IMR-90 (cell line): ENCODE results near the gene ACVRL1. TPM values are rescaled to one million over a fixed set of nuclear protein-coding genes. Genes with fewer than 3 reads are reported as not detected.

Experiments used
- ATAC-seq: fragments of 200-7000 bp; cut with Tn5 transposase; 2 replicates; pipeline ENCODE4 v1.9.1; 2020; ENCODE audit warnings: low read depth, mild to moderate bottlenecking, moderate library complexity
- BruUV-seq: library from RNA; stranded (reverse); fragments of 400-500 nt; replicated peaks from 2 replicates; lab custom pipeline; 2021; lab: Mats Ljungman, UMichigan
- CTCF ChIA-PET: fragments of 300-600 bp; formaldehyde crosslinking; extraction: SDS; loops from one replicate; lab custom pipeline; 2021; ENCODE audit warnings: antibody characterized with exemption; lab: Yijun Ruan, JAX
- POLR2A ChIA-PET: fragments of 300-600 bp; sonication (Branson Sonifier 250); formaldehyde crosslinking; loops from one replicate; lab custom pipeline; 2022; ENCODE audit warnings: antibody characterized with exemption; ENCODE audit not compliant: unreplicated experiment; lab: Charles Lee
- DNase-seq: peaks from one replicate; pipeline ENCODE4 v3.0.0; 2013
- H2AFZ ChIP-seq: replicated peaks from 2 replicates; pipeline ENCODE3; 2013; ENCODE audit warnings: low read length, mild to moderate bottlenecking; ENCODE audit not compliant: poor library complexity
- H2AK5ac ChIP-seq: 2 replicates; pipeline ENCODE4 v1.6.1; 2013; ENCODE audit warnings: low read depth, low read length, inconsistent platforms
- H2AK9ac ChIP-seq: replicated peaks from 2 replicates; pipeline ENCODE3; 2013; ENCODE audit warnings: mild to moderate bottlenecking, low read depth, low read length, moderate library complexity; ENCODE audit not compliant: poor library complexity
- H2BK120ac ChIP-seq: 2 replicates; pipeline ENCODE4 v1.6.1; 2013; ENCODE audit warnings: low read depth, low read length, inconsistent platforms
- H2BK15ac ChIP-seq: 3 replicates; pipeline ENCODE4 v1.6.1; 2013; ENCODE audit warnings: low read depth, low read length, inconsistent platforms
- H2BK20ac ChIP-seq: 2 replicates; pipeline ENCODE4 v1.6.1; 2013; ENCODE audit warnings: low read depth, mild to moderate bottlenecking, inconsistent platforms, low read length, moderate library complexity
- H2BK5ac ChIP-seq: 2 replicates; pipeline ENCODE4 v1.6.1; 2013; ENCODE audit warnings: mild to moderate bottlenecking, low read depth, low read length, inconsistent platforms; ENCODE audit not compliant: poor library complexity, severe bottlenecking
- H3K14ac ChIP-seq: replicated peaks from 2 replicates; pipeline ENCODE4 v1.6.1; 2013; ENCODE audit warnings: low read depth, low read length, inconsistent platforms
- H3K18ac ChIP-seq: 2 replicates; pipeline ENCODE4 v1.6.1; 2013; ENCODE audit warnings: low read depth, low read length, control low read depth
- H3K23ac ChIP-seq: 2 replicates; pipeline ENCODE4 v1.6.1; 2013; ENCODE audit warnings: low read depth, low read length, inconsistent platforms
- H3K27ac ChIP-seq: 2 replicates; pipeline ENCODE4 v1.5.1; 2013; ENCODE audit warnings: mild to moderate bottlenecking, control low read depth, low read length; ENCODE audit not compliant: insufficient read depth
- H3K27me3 ChIP-seq: 2 replicates; pipeline ENCODE4 v1.6.1; 2013; ENCODE audit warnings: low read length; ENCODE audit not compliant: control insufficient read depth, insufficient read depth
- H3K36me3 ChIP-seq: 2 replicates; pipeline ENCODE4 v1.6.1; 2013; ENCODE audit warnings: low read length, mixed read lengths; ENCODE audit not compliant: control insufficient read depth, insufficient read depth
- H3K4ac ChIP-seq: 2 replicates; pipeline ENCODE4 v1.6.1; 2013; ENCODE audit warnings: low read depth, low read length, inconsistent platforms
- H3K4me1 ChIP-seq: 2 replicates; pipeline ENCODE4 v1.6.1; 2013; ENCODE audit warnings: low read length, mixed read lengths; ENCODE audit not compliant: control insufficient read depth, insufficient read depth
- H3K4me2 ChIP-seq: 2 replicates; pipeline ENCODE4 v1.6.1; 2013; ENCODE audit warnings: low read depth, mild to moderate bottlenecking, control low read depth, low read length, moderate library complexity
- H3K4me3 ChIP-seq: 2 replicates; pipeline ENCODE4 v1.5.1; 2013; ENCODE audit warnings: low read depth, mild to moderate bottlenecking, control low read depth, low read length, moderate library complexity; ENCODE audit not compliant: insufficient read depth
- H3K56ac ChIP-seq: 2 replicates; pipeline ENCODE4 v1.6.1; 2013; ENCODE audit warnings: low read length, inconsistent platforms; ENCODE audit not compliant: insufficient read depth; ENCODE audit errors: extremely low read depth
- H3K79me1 ChIP-seq, 2 experiments: 2 replicates each; pipeline ENCODE4 v1.6.1; 2013; ENCODE audit warnings: low read length in 2 of 2, inconsistent platforms in 1 of 2, low read depth in 1 of 2
- H3K9ac ChIP-seq: 2 replicates; pipeline ENCODE4 v1.6.1; 2013; ENCODE audit warnings: low read depth, low read length, control low read depth
- H3K9me1 ChIP-seq: 2 replicates; pipeline ENCODE4 v1.6.1; 2013; ENCODE audit warnings: low read length, inconsistent platforms; ENCODE audit not compliant: insufficient read depth
- H3K9me3 ChIP-seq: 2 replicates; pipeline ENCODE4 v1.6.1; 2013; ENCODE audit warnings: low read length; ENCODE audit not compliant: control insufficient read depth, insufficient read depth
- H4K20me1 ChIP-seq: 2 replicates; pipeline ENCODE4 v1.6.1; 2013; ENCODE audit warnings: low read length, inconsistent platforms; ENCODE audit not compliant: insufficient read depth
- H4K5ac ChIP-seq: 2 replicates; pipeline ENCODE4 v1.6.1; 2013; ENCODE audit warnings: mild to moderate bottlenecking, low read depth, low read length, control low read depth
- H4K8ac ChIP-seq, 2 experiments: 2 replicates each; pipeline ENCODE4 v1.6.1; 2013; ENCODE audit warnings: low read depth in 2 of 2, low read length in 2 of 2, control low read depth in 1 of 2, inconsistent platforms in 1 of 2
- H4K91ac ChIP-seq: 2 replicates; pipeline ENCODE4 v1.6.1; 2013; ENCODE audit warnings: low read depth, low read length, inconsistent platforms; ENCODE audit not compliant: insufficient read depth
- BHLHE40 ChIP-seq: fragments of 150-350 bp; IDR thresholded peaks from 2 replicates; pipeline ENCODE4 v1.6.1; 2016; ENCODE audit warnings: mild to moderate bottlenecking, low read depth, low read length
- MAZ ChIP-seq: IDR thresholded peaks from 2 replicates; pipeline ENCODE4 v1.6.1; 2012; ENCODE audit warnings: low read depth, mild to moderate bottlenecking, low read length, improper control_type of control experiment, moderate library complexity, borderline replicate concordance
- WGBS, 2 experiments: methylation state at CpG; one replicate each; pipeline versions ENCODE4 v1.1.5 to v1.1.7; 2013; ENCODE audit warnings: missing lambda C conversion rate in 2 of 2; ENCODE audit not compliant: insufficient read length in 1 of 2; ENCODE audit errors: extremely low coverage in 2 of 2; 5-methylcytosine and 5-hydroxymethylcytosine counted together
- dilution Hi-C: fragments of 300-500 bp; cut with HindIII; formaldehyde crosslinking; loops from one replicate; pipeline ENCODE4 v1.14.3; 2018; ENCODE audit warnings: low sequenced_read_pairs; ENCODE audit not compliant: unreplicated experiment
- in situ Hi-C: fragments of 300-500 bp; cut with MboI; formaldehyde crosslinking; loops from 3 replicates; pipeline ENCODE4 v1.14.3; 2019; ENCODE audit warnings: low sequenced_read_pairs, inconsistent platforms, mixed read lengths
- intact Hi-C: fragments of 100-400 bp; cut with micrococcal nuclease; formaldehyde crosslinking; loops from 2 replicates; pipeline ENCODE4 v1.10.0; 2022
- polyA plus RNA-seq, 3 experiments: library from polyadenylated mRNA; depleted of rRNA; stranded (reverse); fragments of >200 nt; gene quantifications; 2 replicates each; pipeline ENCODE4 v1.2.3, GENCODE V29; 2012; ENCODE audit warnings: low replicate concordance in 1 of 3
- total RNA-seq: library from RNA; depleted of rRNA; stranded (reverse); fragments of >200 nt; gene quantifications from 2 replicates; pipeline ENCODE4 v1.2.3, GENCODE V29; 2012

ACVRL1 gene
- total and polyA plus RNA-seq, 2 of the 4 experiments (the other 2 are of a cell fraction): 6.4 to 7.5 TPM

DNA sequence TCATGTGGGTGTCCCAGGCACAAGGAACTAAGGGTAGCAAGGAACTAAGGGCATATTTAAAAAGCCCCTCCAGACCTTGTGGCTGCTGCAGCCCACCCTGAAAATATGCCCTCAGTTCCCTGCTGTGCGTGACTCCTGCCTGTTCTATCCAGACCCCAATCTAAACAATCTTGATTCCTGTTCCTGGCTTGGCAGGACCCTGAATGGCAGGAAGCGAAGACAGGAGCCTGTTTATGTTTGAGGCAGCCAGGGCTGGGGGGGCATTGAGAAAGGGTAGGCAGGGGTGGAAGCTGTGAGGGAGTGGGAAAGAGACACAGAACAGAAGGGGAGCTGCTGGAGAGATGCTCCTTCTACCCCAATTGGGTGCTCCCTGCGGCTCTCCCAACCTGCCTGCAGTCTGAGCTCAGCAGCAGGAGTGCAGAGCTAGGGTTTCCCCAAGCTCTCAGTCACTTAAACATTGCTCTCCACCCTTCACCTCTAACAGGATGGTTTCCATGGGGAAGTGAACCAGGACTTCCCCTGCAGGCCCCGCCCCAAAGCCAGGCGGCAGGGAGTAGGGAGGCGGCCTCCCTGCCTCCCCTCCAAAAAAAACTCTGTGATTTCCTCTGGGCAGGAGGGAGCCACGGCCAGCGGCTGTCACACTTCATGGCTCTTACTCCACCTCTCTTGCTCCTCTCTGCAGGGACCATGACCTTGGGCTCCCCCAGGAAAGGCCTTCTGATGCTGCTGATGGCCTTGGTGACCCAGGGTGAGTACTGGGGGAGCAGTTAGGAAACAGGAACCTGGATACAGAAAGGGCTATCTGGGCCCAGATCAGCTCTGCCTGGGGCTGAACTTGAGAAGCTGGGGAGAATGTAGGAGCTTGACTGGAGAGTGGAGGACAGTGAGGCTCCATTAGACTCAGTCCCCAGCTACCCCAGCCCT is 4.7 kb downstream of the ACVRL1 start:
- intact Hi-C loops: no loop called here
- peaks cover 0 to 35% of the 10 kb centered on the region in 2 experiments; a peak in 3 of 4 replicates for H3K79me1 ChIP-seq
- H2BK5ac ChIP-seq: peak overlapping the region; percentile 33
- H3K27me3 ChIP-seq: no peaks in the 10 kb centered on the region
- H2AFZ ChIP-seq: peak overlapping the region; percentile 86
- ChIA-PET CTCF (interaction anchor here (0.8 kb wide), 1 partner anchor 17 kb away, joined by 4 read pairs; no protein-coding TSS in a partner anchor), POLR2A (interaction anchor here (1.0 kb wide), 1 partner anchor 9 kb away, joined by 3 read pairs; no protein-coding TSS in a partner anchor)
- no CpG with 5 or more reads among the region's 8 CpGs for WGBS, 2 experiments
- H2AK5ac ChIP-seq: peak overlapping the region; percentile 97
- TF ChIP-seq MAZ (peak; percentile 34; the same call in 1 of the 2 replicates), BHLHE40 (no peak)
- peak overlapping the region; percentile 35; the same call in 1 of the 2 replicates for H3K9ac ChIP-seq
- H2BK15ac ChIP-seq: peak overlapping the region; percentile 85; the same call in 2 of the 3 replicates
- H3K4me1 ChIP-seq: peaks cover 39% of the 10 kb centered on the region
- peaks cover 42% of the 10 kb centered on the region for H3K9me1 ChIP-seq
- no peak overlapping the region for H3K4me3 ChIP-seq
- peaks cover 8% of the 10 kb centered on the region; the same call in 1 of the 2 replicates for H3K36me3 ChIP-seq
- peak overlapping the region; percentile 88 for H2BK120ac ChIP-seq
- H4K91ac ChIP-seq: peak overlapping the region; percentile 94
- in situ Hi-C loops: no loop called here
- peak overlapping the region; percentile 90 for H2BK20ac ChIP-seq
- peak overlapping the region; percentile 82 for H2AK9ac ChIP-seq
- peak overlapping the region; percentile 74 for H3K23ac ChIP-seq
- H4K8ac ChIP-seq: peak overlapping the region; percentile 9 to 97
- dilution Hi-C loops: no loop called here
- H3K4me2 ChIP-seq: peak overlapping the region; percentile 34; the same call in 1 of the 2 replicates
- no peaks in the 10 kb centered on the region for H4K20me1 ChIP-seq
- DNase-seq (peak; percentile 50), ATAC-seq (peak; percentile 60)
- peak overlapping the region; percentile 98 for H3K4ac ChIP-seq
- H3K9me3 ChIP-seq: no peaks in the 10 kb centered on the region
- H3K27ac ChIP-seq: peak overlapping the region; percentile 71
- H3K56ac ChIP-seq: peak overlapping the region; percentile 39
- H4K5ac ChIP-seq: peak overlapping the region; percentile 92
- BruUV-seq: no TSS peak
- peak overlapping the region; percentile 80 for H3K18ac ChIP-seq
- peak overlapping the region; percentile 95 for H3K14ac ChIP-seq
